GM20000 (cell line): ENCODE results near the gene REEP3.
"Not testable (repeated sequence)": the region's sequence is repeated elsewhere in the genome, so short reads cannot be mapped to it uniquely, and the experiment has no call there.

Source experiments
- DNase-seq: peaks from one replicate; pipeline ENCODE4 v3.0.0; 2012; ENCODE audit warnings: low spot score
- CTCF ChIP-seq: IDR thresholded peaks from 2 replicates; pipeline ENCODE4 v1.5.1; 2012; ENCODE audit warnings: mild to moderate bottlenecking, control low read depth; ENCODE audit errors: extremely low read depth, missing control alignments

REEP3 gene

GRCh38 chr10:63562857-63563256 is 41.7 kb downstream of the REEP3 start:
- DNase-seq = no peak
- no peak for TF ChIP-seq CTCF

- DNase-seq = no peak
- TF ChIP-seq CTCF = no peak
Measured at GRCh38 chr10:63563623-63564022, 42.4 kb downstream of the REEP3 start.

- DNase-seq = not testable (repeated sequence)
Measured at GRCh38 chr10:63564731-63565130, 43.5 kb downstream of the REEP3 start.

GRCh38 chr10:63573068-63573697 is 52.0 kb downstream of the REEP3 start:
- no peak for TF ChIP-seq CTCF
- peak; percentile 26 for DNase-seq

- no peak for DNase-seq
- TF ChIP-seq CTCF = no peak
Measured at GRCh38 chr10:63574011-63574410, 52.8 kb downstream of the REEP3 start.

- TF ChIP-seq CTCF = no peak
- no peak for DNase-seq
Measured at GRCh38 chr10:63576501-63576900, 55.3 kb downstream of the REEP3 start.

GRCh38 chr10:63578501-63578900 is 57.3 kb downstream of the REEP3 start:
- DNase-seq = no peak
- TF ChIP-seq CTCF = no peak

GRCh38 chr10:63579371-63580014 is 58.3 kb downstream of the REEP3 start:
- TF ChIP-seq CTCF = no peak
- DNase-seq = no peak
